NCI-H345 (cell line): ENCODE measurements around the gene SRP72.

Source experiments
- DNase-seq: peaks from one replicate; lab custom pipeline; 2025; lab: John Stamatoyannopoulos, UW

SRP72 gene

GRCh38 chr4:56550642-56551041 lies 83.2 kb downstream of the SRP72 start:
- DNase-seq, result no peak

GRCh38 chr4:56551516-56551915 lies 84.1 kb downstream of the SRP72 start:
- DNase-seq, result no peak

- DNase-seq, result no peak
Measured at GRCh38 chr4:56552273-56552672, 84.9 kb downstream of the SRP72 start.
